ENCODE measurements around the gene HAND2.

DNA sequence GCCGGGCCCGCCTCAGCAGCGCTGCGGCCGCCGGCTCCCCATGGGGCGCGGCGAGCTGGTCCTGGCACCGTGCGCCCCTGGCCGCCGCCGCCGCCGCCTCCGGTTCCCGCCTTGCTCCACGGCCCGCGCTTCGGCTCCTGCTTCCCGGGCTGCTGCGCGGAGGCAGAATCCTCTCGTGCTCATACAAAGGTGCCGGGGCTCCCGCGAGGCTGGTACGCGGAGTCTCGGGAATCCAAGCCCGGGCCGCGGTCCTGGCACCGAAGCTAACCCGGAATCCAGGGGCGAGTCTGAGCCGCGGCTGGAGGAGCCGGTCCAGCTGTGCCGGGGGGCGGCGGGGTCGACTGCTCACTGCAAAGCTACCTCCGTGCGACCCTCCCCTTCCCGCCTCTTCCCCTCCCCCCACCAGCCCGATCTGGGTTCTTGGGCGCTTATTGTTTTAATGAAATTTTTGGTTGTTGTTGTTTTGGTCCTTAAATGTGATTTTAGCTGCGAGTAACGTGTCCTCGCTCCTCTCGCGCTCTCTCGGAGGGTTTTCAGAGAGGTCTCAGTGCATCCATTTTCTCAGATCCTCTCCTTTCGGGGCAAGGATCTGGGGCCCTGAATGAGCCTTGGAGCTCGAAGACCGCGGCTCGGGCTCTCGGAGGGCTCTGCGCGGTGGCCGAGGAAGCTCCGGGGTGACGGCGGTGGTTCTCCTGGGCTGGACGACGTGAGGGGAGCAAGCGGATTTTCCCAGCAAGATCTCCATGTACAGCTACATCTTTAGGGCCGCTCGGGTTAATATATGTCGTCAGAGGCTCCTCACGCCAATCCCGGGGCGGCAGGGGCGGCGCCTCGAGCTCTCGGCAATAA lies at the start of gene HAND2:
- TF ChIP-seq CTCF (IDR thresholded peaks at IDR 0.05) (no peak), POLR2A (IDR thresholded peaks at IDR 0.05) (no peak)
